H54 (cell line): ENCODE measurements around the gene MOGAT3.

Experiments
- DNase-seq: peaks from one replicate; pipeline ENCODE4 v3.0.0; 2011; ENCODE audit warnings: low spot score, mixed read lengths; ENCODE audit not compliant: insufficient read length
- FAIRE-seq: peaks from 3 replicates; lab custom pipeline; 2011; peaks lifted over from hg19 to GRCh38; lab: Jason Lieb, UNC
- POLR2A ChIP-seq: IDR thresholded peaks from 2 replicates; pipeline ENCODE4 v1.6.1; 2011; ENCODE audit warnings: low read depth, mild to moderate bottlenecking, low read length

Gene MOGAT3

GRCh38 chr7:101238226-101239182, 37.7 kb upstream of the MOGAT3 start:
- no peak for FAIRE-seq
- no peak for TF ChIP-seq POLR2A

GRCh38 chr7:101237206-101238067, 36.6 kb upstream of the MOGAT3 start, which contains the start of gene CLDN15:
Gene CLDN15 (minus strand): TSS chr7:101237802. CDS start chr7:101237581, 221 bp downstream.
- DNase-seq (no peak), FAIRE-seq (no peak)
- no peak for TF ChIP-seq POLR2A

More at GRCh38 chr7:101238226-101239182, 37.7 kb upstream of the MOGAT3 start:
- no peak for DNase-seq

GRCh38 chr7:101236292-101236835, 35.5 kb upstream of the MOGAT3 start:
- DNase-seq (no peak), FAIRE-seq (no peak)
- TF ChIP-seq POLR2A, result no peak

GRCh38 chr7:101235522-101235921, 34.7 kb upstream of the MOGAT3 start:
- DNase-seq (no peak), FAIRE-seq (no peak)
- TF ChIP-seq POLR2A, result no peak

GRCh38 chr7:101235050-101235449, 34.2 kb upstream of the MOGAT3 start:
- FAIRE-seq (no peak), DNase-seq (no peak)
- TF ChIP-seq POLR2A, result no peak

GRCh38 chr7:101234636-101235035, 33.8 kb upstream of the MOGAT3 start:
- FAIRE-seq, result no peak
- no peak for DNase-seq
- TF ChIP-seq POLR2A, result no peak

GRCh38 chr7:101233907-101234547, 33.2 kb upstream of the MOGAT3 start:
- no peak for TF ChIP-seq POLR2A

GRCh38 chr7:101232141-101232850, 31.5 kb upstream of the MOGAT3 start:
- FAIRE-seq (no peak), DNase-seq (no peak)
- no peak for TF ChIP-seq POLR2A

More at GRCh38 chr7:101233907-101234547, 33.2 kb upstream of the MOGAT3 start:
- DNase-seq, result no peak
- FAIRE-seq, result no peak

GRCh38 chr7:101231644-101232043, 30.8 kb upstream of the MOGAT3 start:
- TF ChIP-seq POLR2A, result no peak
- FAIRE-seq, result no peak
- DNase-seq, result no peak

GRCh38 chr7:101226721-101227120, 25.9 kb upstream of the MOGAT3 start:
- TF ChIP-seq POLR2A, result no peak
- FAIRE-seq (no peak), DNase-seq (no peak)

GRCh38 chr7:101225650-101226049, 24.8 kb upstream of the MOGAT3 start:
- no peak for DNase-seq
- FAIRE-seq, result no peak
- TF ChIP-seq POLR2A, result no peak

GRCh38 chr7:101223528-101223927, 22.7 kb upstream of the MOGAT3 start:
- no peak for TF ChIP-seq POLR2A
- DNase-seq, result no peak
- no peak for FAIRE-seq
